ENCODE measurements around the gene CD164L2. TPM values are rescaled to one million over a fixed set of nuclear protein-coding genes. Genes with fewer than 3 reads are reported as not detected.
"Not testable (repeated sequence)": the region's sequence is repeated elsewhere in the genome, so short reads cannot be mapped to it uniquely, and the experiment has no call there.

CD164L2 gene
- total RNA-seq: 1 to 10 TPM in 1 of 2 donors, not detected in 1; 2.8 TPM
- under 1 TPM; 0.15 to 0.29 TPM for polyA plus RNA-seq (ENCODE audit: insufficient read length in 2 of 2)
- long read RNA-seq, donor 1: 0 reads
- long read RNA-seq, donor 2: 0 reads
- long read RNA-seq, donor 3: 0 reads
- long read RNA-seq, donor 4, partial matches to known transcripts: 5 of 7 reads
- long read RNA-seq, donor 4, other reads (novel, unspliced or antisense): 0 of 7 reads

GRCh38 chr1:27383039-27383605 lies at the start of gene CD164L2:
Gene CD164L2, minus strand, starts transcription at chr1:27383333. Its CDS starts 94 bp downstream, at chr1:27383239.
- H3K4me1 ChIP-seq (ENCODE audit: control insufficient read depth, insufficient read depth, low read length): peaks cover 23% of the 10 kb centered on the region
- no peak within 1 kb of the TSS for H3K27ac ChIP-seq (ENCODE audit: low read depth, low read length)
- 8% methylated on average over 43 of the region's 43 CpGs for WGBS (ENCODE audit: insufficient coverage)
- H3K27me3 ChIP-seq (ENCODE audit: control insufficient read depth, insufficient read depth, low read length): peaks cover 3% of the 10 kb centered on the region
- DNase-seq (ENCODE audit: low read depth in 4 of 6, low spot score in 6 of 6): no peak
- H3K4me3 ChIP-seq (ENCODE audit: low read depth, low read length): no peak within 1 kb of the TSS
- H3K9me3 ChIP-seq (ENCODE audit: control insufficient read depth, insufficient read depth, low read length): no peaks in the 10 kb centered on the region
- H3K36me3 ChIP-seq (ENCODE audit: control insufficient read depth, insufficient read depth, low read length): no peaks in the 10 kb centered on the region

GRCh38 chr1:27432725-27433124 lies 49.6 kb upstream of the CD164L2 start:
- DNase-seq (ENCODE audit: low read depth in 4 of 6, low spot score in 6 of 6); H3K9me3 ChIP-seq (ENCODE audit: control insufficient read depth, insufficient read depth, low read length); H3K27me3 ChIP-seq (ENCODE audit: control insufficient read depth, insufficient read depth, low read length); H3K4me3 ChIP-seq (ENCODE audit: low read depth, low read length); H3K36me3 ChIP-seq (ENCODE audit: control insufficient read depth, insufficient read depth, low read length): not testable (repeated sequence)
- Histone ChIP-seq H3K27ac (ENCODE audit: low read depth, low read length) (peak overlapping the region; percentile 6), H3K4me1 (ENCODE audit: control insufficient read depth, insufficient read depth, low read length) (peaks cover 30% of the 10 kb centered on the region)
- no CpG with 5 or more reads among the region's 1 CpG for WGBS (ENCODE audit: insufficient coverage)

- WGBS (ENCODE audit: insufficient coverage): no CpG with 5 or more reads among the region's 2 CpGs
Measured at GRCh38 chr1:27431601-27431940, 48.4 kb upstream of the CD164L2 start.

GRCh38 chr1:27430903-27431600 lies 47.9 kb upstream of the CD164L2 start:
- Histone ChIP-seq H3K27me3 (ENCODE audit: control insufficient read depth, insufficient read depth, low read length) (no peaks in the 10 kb centered on the region), H3K27ac (ENCODE audit: low read depth, low read length) (peak overlapping the region; percentile 72), H3K4me3 (ENCODE audit: low read depth, low read length) (no peak overlapping the region), H3K4me1 (ENCODE audit: control insufficient read depth, insufficient read depth, low read length) (peaks cover 27% of the 10 kb centered on the region), H3K9me3 (ENCODE audit: control insufficient read depth, insufficient read depth, low read length) (no peaks in the 10 kb centered on the region), H3K36me3 (ENCODE audit: control insufficient read depth, insufficient read depth, low read length) (no peaks in the 10 kb centered on the region)
- peak in 2 of 6 donors; percentile 26 to 53 for DNase-seq (ENCODE audit: low read depth in 4 of 6, low spot score in 6 of 6)
- no CpG with 5 or more reads among the region's 1 CpG for WGBS (ENCODE audit: insufficient coverage)

More at GRCh38 chr1:27431601-27431940, 48.4 kb upstream of the CD164L2 start:
- Histone ChIP-seq H3K27me3 (ENCODE audit: control insufficient read depth, insufficient read depth, low read length) (no peaks in the 10 kb centered on the region), H3K4me3 (ENCODE audit: low read depth, low read length) (no peak overlapping the region), H3K36me3 (ENCODE audit: control insufficient read depth, insufficient read depth, low read length) (no peaks in the 10 kb centered on the region), H3K4me1 (ENCODE audit: control insufficient read depth, insufficient read depth, low read length) (peaks cover 30% of the 10 kb centered on the region), H3K27ac (ENCODE audit: low read depth, low read length) (peak overlapping the region; percentile 72), H3K9me3 (ENCODE audit: control insufficient read depth, insufficient read depth, low read length) (no peaks in the 10 kb centered on the region)
- no peak for DNase-seq (ENCODE audit: low read depth in 4 of 6, low spot score in 6 of 6)

GRCh38 chr1:27429029-27429425 lies 45.9 kb upstream of the CD164L2 start:
- Histone ChIP-seq H3K27me3 (ENCODE audit: control insufficient read depth, insufficient read depth, low read length) (no peaks in the 10 kb centered on the region), H3K9me3 (ENCODE audit: control insufficient read depth, insufficient read depth, low read length) (no peaks in the 10 kb centered on the region), H3K27ac (ENCODE audit: low read depth, low read length) (peak overlapping the region; percentile 64), H3K36me3 (ENCODE audit: control insufficient read depth, insufficient read depth, low read length) (peaks cover 6% of the 10 kb centered on the region), H3K4me3 (ENCODE audit: low read depth, low read length) (no peak overlapping the region), H3K4me1 (ENCODE audit: control insufficient read depth, insufficient read depth, low read length) (peaks cover 21% of the 10 kb centered on the region)
- no peak for DNase-seq (ENCODE audit: low read depth in 4 of 6, low spot score in 6 of 6)
- WGBS (ENCODE audit: insufficient coverage): no CpG with 5 or more reads among the region's 2 CpGs

GRCh38 chr1:27428316-27429028 lies 45.3 kb upstream of the CD164L2 start:
- Histone ChIP-seq H3K4me1 (ENCODE audit: control insufficient read depth, insufficient read depth, low read length) (peaks cover 21% of the 10 kb centered on the region), H3K4me3 (ENCODE audit: low read depth, low read length) (no peak overlapping the region), H3K9me3 (ENCODE audit: control insufficient read depth, insufficient read depth, low read length) (no peaks in the 10 kb centered on the region), H3K36me3 (ENCODE audit: control insufficient read depth, insufficient read depth, low read length) (peaks cover 6% of the 10 kb centered on the region), H3K27ac (ENCODE audit: low read depth, low read length) (peak overlapping the region; percentile 64), H3K27me3 (ENCODE audit: control insufficient read depth, insufficient read depth, low read length) (no peaks in the 10 kb centered on the region)
- WGBS (ENCODE audit: insufficient coverage): 8% methylated on average over 6 of the region's 17 CpGs
- DNase-seq (ENCODE audit: low read depth in 4 of 6, low spot score in 6 of 6): peak in 2 of 6 donors; percentile 47 to 75

GRCh38 chr1:27427816-27428315 lies 44.7 kb upstream of the CD164L2 start:
- peak overlapping the region; percentile 64 for H3K27ac ChIP-seq (ENCODE audit: low read depth, low read length)
- WGBS (ENCODE audit: insufficient coverage): 20% methylated on average over 1 of the region's 2 CpGs
- peaks cover 6% of the 10 kb centered on the region for H3K36me3 ChIP-seq (ENCODE audit: control insufficient read depth, insufficient read depth, low read length)
- peak in 1 of 6 donors; percentile 75 for DNase-seq (ENCODE audit: low read depth in 4 of 6, low spot score in 6 of 6)
- H3K4me1 ChIP-seq (ENCODE audit: control insufficient read depth, insufficient read depth, low read length): peaks cover 21% of the 10 kb centered on the region
- no peak overlapping the region for H3K4me3 ChIP-seq (ENCODE audit: low read depth, low read length)
- H3K9me3 ChIP-seq (ENCODE audit: control insufficient read depth, insufficient read depth, low read length): no peaks in the 10 kb centered on the region
- no peaks in the 10 kb centered on the region for H3K27me3 ChIP-seq (ENCODE audit: control insufficient read depth, insufficient read depth, low read length)

- no peaks in the 10 kb centered on the region for H3K27me3 ChIP-seq (ENCODE audit: control insufficient read depth, insufficient read depth, low read length)
- 50% methylated on average over 1 of the region's 2 CpGs for WGBS (ENCODE audit: insufficient coverage)
- DNase-seq (ENCODE audit: low read depth in 4 of 6, low spot score in 6 of 6): peak in 2 of 6 donors; percentile 29 to 41
- peaks cover 6% of the 10 kb centered on the region for H3K36me3 ChIP-seq (ENCODE audit: control insufficient read depth, insufficient read depth, low read length)
- H3K9me3 ChIP-seq (ENCODE audit: control insufficient read depth, insufficient read depth, low read length): no peaks in the 10 kb centered on the region
- no peak overlapping the region for H3K4me3 ChIP-seq (ENCODE audit: low read depth, low read length)
- H3K27ac ChIP-seq (ENCODE audit: low read depth, low read length): peak overlapping the region; percentile 64
- peaks cover 21% of the 10 kb centered on the region for H3K4me1 ChIP-seq (ENCODE audit: control insufficient read depth, insufficient read depth, low read length)
Measured at GRCh38 chr1:27427329-27427728, 44.2 kb upstream of the CD164L2 start.

GRCh38 chr1:27423709-27424108 lies 40.6 kb upstream of the CD164L2 start:
- H3K27ac ChIP-seq (ENCODE audit: low read depth, low read length): no peak overlapping the region
- H3K36me3 ChIP-seq (ENCODE audit: control insufficient read depth, insufficient read depth, low read length): peaks cover 6% of the 10 kb centered on the region
- no peak overlapping the region for H3K4me3 ChIP-seq (ENCODE audit: low read depth, low read length)
- no peaks in the 10 kb centered on the region for H3K27me3 ChIP-seq (ENCODE audit: control insufficient read depth, insufficient read depth, low read length)
- no peak for DNase-seq (ENCODE audit: low read depth in 4 of 6, low spot score in 6 of 6)
- H3K9me3 ChIP-seq (ENCODE audit: control insufficient read depth, insufficient read depth, low read length): no peaks in the 10 kb centered on the region
- WGBS (ENCODE audit: insufficient coverage): 57% methylated on average over 1 of the region's 4 CpGs
- peaks cover 10% of the 10 kb centered on the region for H3K4me1 ChIP-seq (ENCODE audit: control insufficient read depth, insufficient read depth, low read length)

Measured in spinal cord (tissue), 10 donors.